Astrocyte of the hippocampus (primary cell): ENCODE results near the gene RPGRIP1.
A peak's percentile ranks its signal among the peaks of the same experiment; 100 is the strongest.
"Not testable (repeated sequence)": the region's sequence is repeated elsewhere in the genome, so short reads cannot be mapped to it uniquely, and the experiment has no call there.

Experiments used
- DNase-seq: peaks from one replicate; pipeline ENCODE4 v3.0.0; 2011; ENCODE audit warnings: low read depth, low spot score

RPGRIP1 gene

GRCh38 chr14:21299562-21300130 is 19.8 kb downstream of the RPGRIP1 start:
- peak; percentile 3 for DNase-seq

GRCh38 chr14:21300892-21301291 is 21.0 kb downstream of the RPGRIP1 start:
- DNase-seq: peak; percentile 31

GRCh38 chr14:21302013-21302835 is 22.3 kb downstream of the RPGRIP1 start:
- DNase-seq: no peak

GRCh38 chr14:21302836-21303140 is 22.9 kb downstream of the RPGRIP1 start:
- not testable (repeated sequence) for DNase-seq

GRCh38 chr14:21307637-21308036 is 27.8 kb downstream of the RPGRIP1 start:
- no peak for DNase-seq

- no peak for DNase-seq
These were observed 28.2 kb downstream of the RPGRIP1 start for GRCh38 chr14:21308132-21308478.

GRCh38 chr14:21308479-21309237 is 28.8 kb downstream of the RPGRIP1 start:
- DNase-seq: peak; percentile 92

- no peak for DNase-seq
These were observed 29.4 kb downstream of the RPGRIP1 start for GRCh38 chr14:21309238-21309636.

GRCh38 chr14:21309956-21310355 is 30.1 kb downstream of the RPGRIP1 start:
- DNase-seq: no peak

GRCh38 chr14:21311614-21312013 is 31.7 kb downstream of the RPGRIP1 start:
- DNase-seq: no peak

- DNase-seq: no peak
These were observed 33.6 kb downstream of the RPGRIP1 start for GRCh38 chr14:21313512-21313911.

GRCh38 chr14:21317398-21317797 is 37.5 kb downstream of the RPGRIP1 start:
- DNase-seq: no peak

- DNase-seq: no peak
These were observed 41.0 kb downstream of the RPGRIP1 start for GRCh38 chr14:21320913-21321312.

GRCh38 chr14:21322716-21323115 is 42.8 kb downstream of the RPGRIP1 start:
- peak; percentile 51 for DNase-seq

- DNase-seq: no peak
These were observed 47.1 kb downstream of the RPGRIP1 start for GRCh38 chr14:21326972-21327371.
